GM21825 (cell line): ENCODE data around the gene SYNRG.
"Not testable (repeated sequence)": the region's sequence is repeated elsewhere in the genome, so short reads cannot be mapped to it uniquely, and the experiment has no call there.

Experiments used
- ATAC-seq: cut with Tn5 transposase; IDR thresholded peaks from one replicate; pipeline ENCODE4 v1.9.1; 2021; ENCODE audit warnings: mild to moderate bottlenecking, moderate library complexity; ENCODE audit not compliant: unreplicated experiment

Gene SYNRG

GRCh38 chr17:37546302-37546701 is 62.9 kb downstream of the SYNRG start:
- no peak for ATAC-seq

- ATAC-seq = no peak
Measured at GRCh38 chr17:37545486-37545885, 63.7 kb downstream of the SYNRG start.

GRCh38 chr17:37543637-37544052 is 65.6 kb downstream of the SYNRG start:
- no peak for ATAC-seq

GRCh38 chr17:37541880-37542660 is 67.1 kb downstream of the SYNRG start:
- ATAC-seq = no peak

GRCh38 chr17:37538981-37539659 is 70.1 kb downstream of the SYNRG start:
- no peak for ATAC-seq

- ATAC-seq = no peak
Measured at GRCh38 chr17:37535906-37536305, 73.3 kb downstream of the SYNRG start.

- ATAC-seq = no peak
Measured at GRCh38 chr17:37532756-37533155, 76.5 kb downstream of the SYNRG start.

GRCh38 chr17:37530420-37530819 is 78.8 kb downstream of the SYNRG start:
- no peak for ATAC-seq

- no peak for ATAC-seq
Measured at GRCh38 chr17:37527249-37527851, 81.9 kb downstream of the SYNRG start.

- ATAC-seq = no peak
Measured at GRCh38 chr17:37523715-37524219, 85.5 kb downstream of the SYNRG start.

GRCh38 chr17:37521821-37522220 is 87.4 kb downstream of the SYNRG start:
- no peak for ATAC-seq

- no peak for ATAC-seq
Measured at GRCh38 chr17:37520174-37520573, 89.0 kb downstream of the SYNRG start.

GRCh38 chr17:37519251-37519985 is 89.8 kb downstream of the SYNRG start:
- ATAC-seq = no peak

GRCh38 chr17:37518826-37519225 is 90.4 kb downstream of the SYNRG start:
- no peak for ATAC-seq

GRCh38 chr17:37517881-37518280 is 91.3 kb downstream of the SYNRG start:
- no peak for ATAC-seq

- ATAC-seq = no peak
Measured at GRCh38 chr17:37516127-37516571, 93.1 kb downstream of the SYNRG start.

GRCh38 chr17:37513711-37514110 is 95.5 kb downstream of the SYNRG start:
- ATAC-seq = no peak

- ATAC-seq = no peak
Measured at GRCh38 chr17:37512442-37513068, 96.7 kb downstream of the SYNRG start.

GRCh38 chr17:37511642-37512041 is 97.6 kb downstream of the SYNRG start:
- ATAC-seq = not testable (repeated sequence)

- ATAC-seq = no peak
Measured at GRCh38 chr17:37510056-37510455, 99.2 kb downstream of the SYNRG start.

GRCh38 chr17:37507111-37507510 is 102.1 kb downstream of the SYNRG start:
- no peak for ATAC-seq
